Glutamatergic neuron (in vitro differentiated cells): ENCODE results near the gene AHCYL1. TPM values are rescaled to one million over a fixed set of nuclear protein-coding genes. Genes with fewer than 3 reads are reported as not detected.

Experiments
- DNase-seq: peaks from one replicate; pipeline ENCODE4 v3.0.0; 2022
- H3K27ac Mint-ChIP-seq: one replicate; pipeline ENCODE4 v1.8.0; 2020; ENCODE audit warnings: mild to moderate bottlenecking, mixed read lengths, inconsistent platforms; ENCODE audit not compliant: unreplicated experiment
- H3K27me3 Mint-ChIP-seq: one replicate; pipeline ENCODE4 v1.8.0; 2020; ENCODE audit warnings: mild to moderate bottlenecking, moderate library complexity, mixed read lengths, inconsistent platforms; ENCODE audit not compliant: unreplicated experiment
- H3K36me3 Mint-ChIP-seq: one replicate; pipeline ENCODE4 v1.8.0; 2020; ENCODE audit warnings: mild to moderate bottlenecking, mixed read lengths, inconsistent platforms; ENCODE audit not compliant: unreplicated experiment
- H3K4me1 Mint-ChIP-seq: one replicate; pipeline ENCODE4 v1.8.0; 2020; ENCODE audit warnings: mild to moderate bottlenecking, low read depth, mixed read lengths, inconsistent platforms; ENCODE audit not compliant: unreplicated experiment
- H3K4me3 Mint-ChIP-seq: one replicate; pipeline ENCODE4 v1.8.0; 2020; ENCODE audit warnings: mild to moderate bottlenecking, mixed read lengths, inconsistent platforms; ENCODE audit not compliant: unreplicated experiment
- H3K9me3 Mint-ChIP-seq: one replicate; pipeline ENCODE4 v1.8.0; 2020; ENCODE audit warnings: mild to moderate bottlenecking, moderate library complexity, mixed read lengths, inconsistent platforms; ENCODE audit not compliant: unreplicated experiment
- CTCF ChIP-seq: fragments of 200-600 bp; sonication (generic); IDR thresholded peaks from one replicate; pipeline ENCODE4 v1.5.0; 2021; ENCODE audit not compliant: partially characterized antibody, unreplicated experiment
- total RNA-seq: library from RNA; stranded (reverse); fragmentation: NEBNext Ultra II Directional; extraction: Animal tissue kit (Norgen Biotek cat#: 25700); gene quantifications from one replicate; pipeline ENCODE4 v1.2.1, GENCODE V29; 2021; ENCODE audit not compliant: unreplicated experiment

AHCYL1 gene
- total RNA-seq, 1 donor from 2014 or later: 73.8 TPM

- DNase-seq: no peak
- Mint-ChIP-seq H3K9me3 (no peaks in the 10 kb centered on the region), H3K36me3 (no peaks in the 10 kb centered on the region), H3K4me3 (no peak overlapping the region), H3K27me3 (peaks cover 2% of the 10 kb centered on the region), H3K4me1 (peaks cover 4% of the 10 kb centered on the region), H3K27ac (no peak overlapping the region)
- no peak for TF ChIP-seq CTCF
These were observed 11.0 kb downstream of the AHCYL1 start for GRCh38 chr1:109995536-109995935.

GRCh38 chr1:109996476-109996875 lies 11.9 kb downstream of the AHCYL1 start:
- Mint-ChIP-seq H3K4me3 (no peak overlapping the region), H3K27ac (no peak overlapping the region), H3K36me3 (no peaks in the 10 kb centered on the region), H3K9me3 (no peaks in the 10 kb centered on the region), H3K4me1 (peaks cover 3% of the 10 kb centered on the region), H3K27me3 (peaks cover 2% of the 10 kb centered on the region)
- TF ChIP-seq CTCF: no peak
- DNase-seq: no peak

- TF ChIP-seq CTCF: no peak
- Mint-ChIP-seq H3K27ac (no peak overlapping the region), H3K27me3 (peaks cover 2% of the 10 kb centered on the region), H3K9me3 (no peaks in the 10 kb centered on the region), H3K36me3 (no peaks in the 10 kb centered on the region), H3K4me1 (peaks cover 5% of the 10 kb centered on the region), H3K4me3 (no peak overlapping the region)
- no peak for DNase-seq
These were observed 12.8 kb downstream of the AHCYL1 start for GRCh38 chr1:109997204-109997866.

GRCh38 chr1:109997867-109998229 lies 13.3 kb downstream of the AHCYL1 start:
- TF ChIP-seq CTCF: no peak
- H3K36me3 Mint-ChIP-seq: no peaks in the 10 kb centered on the region
- H3K27ac Mint-ChIP-seq: no peak overlapping the region
- H3K4me1 Mint-ChIP-seq: peaks cover 5% of the 10 kb centered on the region
- DNase-seq: no peak
- H3K27me3 Mint-ChIP-seq: peaks cover 2% of the 10 kb centered on the region
- no peak overlapping the region for H3K4me3 Mint-ChIP-seq
- no peaks in the 10 kb centered on the region for H3K9me3 Mint-ChIP-seq

- no peak overlapping the region for H3K27ac Mint-ChIP-seq
- DNase-seq: no peak
- no peak for TF ChIP-seq CTCF
These were observed 18.1 kb downstream of the AHCYL1 start for GRCh38 chr1:110002695-110003094.

More at GRCh38 chr1:110002695-110003094, 18.1 kb downstream of the AHCYL1 start:
- H3K4me3 Mint-ChIP-seq: no peak overlapping the region
- no peaks in the 10 kb centered on the region for H3K27me3 Mint-ChIP-seq
- peaks cover 35% of the 10 kb centered on the region for H3K4me1 Mint-ChIP-seq
- no peaks in the 10 kb centered on the region for H3K9me3 Mint-ChIP-seq
- no peaks in the 10 kb centered on the region for H3K36me3 Mint-ChIP-seq
